Transverse colon (tissue), 4 donors: ENCODE data around the gene HIPK4.

Source experiments
- CTCF ChIP-seq, 5 experiments: fragments of 200-600 bp in 3 of 5; fragments of 450-650 bp in 2 of 5; sonication (generic) in 3 of 5; IDR thresholded peaks; 1 replicate in 2 of 5; 2 replicates in 3 of 5; pipeline ENCODE4 v1.5.1; 2016 to 2017; ENCODE audit warnings: antibody characterized with exemption in 5 of 5, inconsistent platforms in 3 of 5, mild to moderate bottlenecking in 2 of 5, moderate library complexity in 1 of 5
- EP300 ChIP-seq: sonication (generic); formaldehyde crosslinking; IDR thresholded peaks from one replicate; pipeline ENCODE4 v1.6.1; 2017; ENCODE audit warnings: antibody characterized with exemption, low read depth
- POLR2A ChIP-seq: fragments of 450-650 bp; IDR thresholded peaks from one replicate; pipeline ENCODE4 v1.6.1; 2016; ENCODE audit warnings: antibody characterized with exemption, mild to moderate bottlenecking, moderate library complexity
- POLR2AphosphoS5 ChIP-seq, 3 donors: sonication (generic); formaldehyde crosslinking; IDR thresholded peaks; one replicate each; pipeline ENCODE4 v1.6.1; 2016; ENCODE audit warnings: antibody characterized with exemption in 3 of 3

GRCh38 chr19:40335855-40336600 is 54.0 kb downstream of the HIPK4 start:
- TF ChIP-seq POLR2AphosphoS5 (IDR thresholded peaks at IDR 0.05) (no peak), POLR2A (no peak), CTCF (IDR thresholded peaks at IDR 0.05) (no peak), EP300 (no peak)
